Psoas muscle (tissue), 8 donors: ENCODE results near the gene TRIM36. TPM values are rescaled to one million over a fixed set of nuclear protein-coding genes. Genes with fewer than 3 reads are reported as not detected.

Source experiments
- ATAC-seq, 4 donors: fragments of 200-7000 bp; cut with Tn5 transposase; one replicate each; pipeline ENCODE4 v1.9.1; 2020; ENCODE audit warnings: moderate library complexity in 3 of 4, mild to moderate bottlenecking in 2 of 4
- DNase-seq, 2 donors: peaks; one replicate each; pipeline ENCODE4 v3.0.0-alpha.2; 2020
- H3K27ac ChIP-seq: fragments of 200-600 bp; one replicate; pipeline ENCODE4 v1.8.0; 2022
- H3K27me3 ChIP-seq, 3 donors: fragments of 200-600 bp in 1 of 3; one replicate each; pipeline versions ENCODE4 v1.6.1 to v1.8.0; 2013 to 2022; ENCODE audit warnings: low read length in 2 of 3, mild to moderate bottlenecking in 2 of 3, moderate library complexity in 1 of 3; ENCODE audit not compliant: insufficient read depth in 3 of 3
- H3K36me3 ChIP-seq, 2 donors: fragments of 200-600 bp in 1 of 2; one replicate each; pipeline versions ENCODE4 v1.6.1 to v1.8.0; 2013 to 2022; ENCODE audit warnings: low read depth in 1 of 2, mild to moderate bottlenecking in 1 of 2, moderate library complexity in 1 of 2; ENCODE audit not compliant: insufficient read depth in 1 of 2
- H3K4me1 ChIP-seq: fragments of 200-600 bp; one replicate; pipeline ENCODE4 v1.8.0; 2022
- H3K4me3 ChIP-seq: fragments of 200-600 bp; one replicate; pipeline ENCODE4 v1.8.0; 2022; ENCODE audit warnings: mild to moderate bottlenecking
- H3K9me3 ChIP-seq: fragments of 200-600 bp; one replicate; pipeline ENCODE4 v1.8.0; 2022
- CTCF ChIP-seq: fragments of 200-600 bp; IDR thresholded peaks from one replicate; pipeline ENCODE4 v1.8.0; 2022; ENCODE audit warnings: antibody characterized with exemption
- WGBS, 3 donors: extraction: QIAGEN DNeasy Blood & Tissue Kit; methylation state at CpG; one replicate each; pipeline versions ENCODE4 v1.1.6 to v1.1.7; 2013; 5-methylcytosine and 5-hydroxymethylcytosine counted together
- intact Hi-C, 2 donors: fragments of 100-400 bp; cut with DNase I; formaldehyde crosslinking; loops; one replicate each; pipeline versions ENCODE4 v1.11.0 to v1.14.2; 2022
- polyA plus RNA-seq, 3 donors: library from polyadenylated mRNA; stranded (reverse); fragments of 200-250 nt; gene quantifications; one replicate each; pipeline ENCODE4 v1.2.3, GENCODE V29; 2013
- total RNA-seq, 4 donors: library from RNA; stranded (reverse); fragmentation: NEBNext Ultra II Directional in 2 of 4; extraction: Animal tissue kit (Norgen Biotek cat#: 25700) in 2 of 4; gene quantifications; one replicate each; pipeline versions ENCODE4 v1.2.1 to v1.2.4, GENCODE V29; 2021 to 2023
- donor health status: healthy with polysubstance abuse.
- donor health status: DM: no; HTN: no; CAD: no; lungs with moderate emphysema.
- donor health status: Bipolar disorder and iron deficiency.
- donor health status: healthy.
- donor health status: DM: yes; HTN: yes; CAD: no.
- donor health status: DM: no; HTN: no; CAD: no.
- donor health status: DM: no; HTN: no; CAD: no.
- donor health status: DM: yes; HTN: yes; CAD: no.

Gene TRIM36
- total and polyA plus RNA-seq, 7 donors, result 0.04 to 0.75 (median 0.47) TPM; not detected in 2

GRCh38 chr5:115160975-115161475 is 8.7 kb downstream of the TRIM36 start:
- no peak for TF ChIP-seq CTCF
- WGBS, 3 donors, result 84 to 87% (median 86%) methylated on average over 3 of the region's 3 CpGs

GRCh38 chr5:115151208-115151805 is 18.4 kb downstream of the TRIM36 start:
- Histone ChIP-seq H3K36me3 (no peaks in the 10 kb centered on the region), H3K27me3 (no peaks in the 10 kb centered on the region), H3K27ac (no peak overlapping the region), H3K4me3 (no peak overlapping the region), H3K9me3 (peaks cover 2% of the 10 kb centered on the region), H3K4me1 (no peaks in the 10 kb centered on the region)
- no peak for DNase-seq
- no peak for TF ChIP-seq CTCF
- ATAC-seq, result no peak
- WGBS, 3 donors, result 74 to 85% (median 81%) methylated on average over 6 of the region's 6 CpGs
- intact Hi-C loops, result no loop called here

More at GRCh38 chr5:115160975-115161475, 8.7 kb downstream of the TRIM36 start:
- Histone ChIP-seq H3K9me3 (peaks cover 7% of the 10 kb centered on the region), H3K27me3 (peaks cover 0 to 26% (median 8%) of the 10 kb centered on the region in 3 donors), H3K27ac (no peak overlapping the region), H3K4me3 (no peak overlapping the region), H3K36me3 (no peaks in the 10 kb centered on the region), H3K4me1 (no peaks in the 10 kb centered on the region)
- ATAC-seq (no peak), DNase-seq (no peak)
- intact Hi-C loops, result no loop called here

- intact Hi-C loops, result no loop called here
- Histone ChIP-seq H3K9me3 (no peaks in the 10 kb centered on the region), H3K4me1 (no peaks in the 10 kb centered on the region), H3K36me3 (no peaks in the 10 kb centered on the region), H3K27ac (no peak overlapping the region), H3K4me3 (no peak overlapping the region), H3K27me3 (no peaks in the 10 kb centered on the region)
- 75 to 84% (median 81%) methylated on average over 5 of the region's 5 CpGs for WGBS, 3 donors
- ATAC-seq (no peak), DNase-seq (no peak)
- TF ChIP-seq CTCF, result no peak
Measured at GRCh38 chr5:115150512-115150911, 19.2 kb downstream of the TRIM36 start.

- DNase-seq (no peak), ATAC-seq (no peak)
- Histone ChIP-seq H3K4me1 (no peaks in the 10 kb centered on the region), H3K4me3 (no peak overlapping the region), H3K27me3 (no peaks in the 10 kb centered on the region), H3K27ac (no peak overlapping the region), H3K9me3 (no peaks in the 10 kb centered on the region), H3K36me3 (no peaks in the 10 kb centered on the region)
- no peak for TF ChIP-seq CTCF
- intact Hi-C loops, result no loop called here
- 79 to 80% (median 80%) methylated on average over 5 of the region's 5 CpGs for WGBS, 3 donors
Measured at GRCh38 chr5:115147052-115147451, 22.7 kb downstream of the TRIM36 start.

- H3K4me1 ChIP-seq, result no peaks in the 10 kb centered on the region
- WGBS, 3 donors, result 86 to 89% (median 87%) methylated on average over 2 of the region's 2 CpGs
Measured at GRCh38 chr5:115136294-115136693, 33.4 kb downstream of the TRIM36 start.

More at GRCh38 chr5:115136294-115136693, 33.4 kb downstream of the TRIM36 start:
- Histone ChIP-seq H3K27ac (no peak overlapping the region), H3K27me3 (no peaks in the 10 kb centered on the region), H3K9me3 (no peaks in the 10 kb centered on the region), H3K36me3 (no peaks in the 10 kb centered on the region), H3K4me3 (no peak overlapping the region)
- intact Hi-C loops, result no loop called here
- no peak for DNase-seq
- ATAC-seq, result no peak
- TF ChIP-seq CTCF, result no peak
